HG03139 (cell line): ENCODE data around the gene CTU1.

Experiments used
- ATAC-seq: cut with Tn5 transposase; IDR thresholded peaks from one replicate; pipeline ENCODE4 v1.9.1; 2021; ENCODE audit not compliant: unreplicated experiment

The CTU1 gene

DNA sequence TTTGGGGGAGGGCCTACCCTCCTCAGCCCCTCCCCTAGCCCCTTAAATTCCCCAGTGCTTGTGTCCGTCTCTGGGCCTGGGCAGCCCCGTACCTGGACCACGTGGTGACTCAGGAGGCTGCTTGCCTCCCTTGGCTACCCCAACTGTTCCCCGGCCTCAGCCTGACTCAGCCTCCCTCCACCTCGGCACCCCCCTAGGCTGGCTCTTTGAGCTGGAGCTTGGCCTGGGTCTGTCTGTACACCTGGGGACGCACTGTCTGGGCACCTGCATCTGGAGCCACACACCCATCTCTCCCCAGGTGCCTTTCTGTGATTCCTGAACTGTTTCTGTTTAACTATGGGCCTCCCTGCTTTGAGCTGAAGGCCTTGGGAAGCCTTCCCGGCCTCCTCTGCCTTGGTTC, 23.7 kb downstream of the CTU1 start:
- no peak for ATAC-seq

DNA sequence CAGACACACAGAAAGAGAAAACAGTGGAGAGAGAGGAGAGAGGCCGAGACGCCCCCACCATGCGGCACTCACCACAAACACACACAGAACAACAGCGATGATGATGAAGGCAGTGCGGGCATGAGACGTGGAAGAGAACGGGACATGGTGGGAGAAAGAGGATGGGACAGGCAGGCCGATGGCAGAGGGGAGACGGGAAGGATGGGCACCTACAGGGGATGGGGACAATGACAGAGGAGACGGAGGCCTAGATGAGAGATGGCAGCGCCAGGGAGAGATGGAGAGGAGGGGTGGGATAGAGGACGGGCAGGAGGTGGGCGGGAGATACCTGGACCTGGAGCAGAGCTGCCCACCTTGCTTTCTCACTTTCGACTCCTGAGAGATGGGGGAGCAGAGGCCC, 24.4 kb downstream of the CTU1 start:
- no peak for ATAC-seq

DNA sequence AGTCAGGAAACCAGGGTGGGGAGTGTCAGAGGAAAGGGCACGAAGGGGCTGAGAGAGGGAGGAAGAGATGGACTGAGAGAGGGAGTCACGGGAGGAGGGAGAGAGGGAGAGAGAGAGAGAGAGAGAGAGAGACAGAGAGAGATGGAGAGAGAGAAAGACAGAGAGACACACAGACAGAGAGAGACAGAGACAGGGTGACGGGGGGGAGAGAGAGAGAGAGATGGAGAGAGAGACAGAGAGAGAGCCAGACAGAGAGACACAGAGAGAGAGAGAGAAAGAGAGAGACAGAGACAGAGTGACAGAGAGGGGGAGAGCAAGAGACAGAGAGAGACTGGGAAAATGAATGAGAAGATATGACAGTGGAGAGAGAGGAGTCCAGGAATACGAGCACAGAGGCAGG, 25.0 kb downstream of the CTU1 start:
- no peak for ATAC-seq

DNA sequence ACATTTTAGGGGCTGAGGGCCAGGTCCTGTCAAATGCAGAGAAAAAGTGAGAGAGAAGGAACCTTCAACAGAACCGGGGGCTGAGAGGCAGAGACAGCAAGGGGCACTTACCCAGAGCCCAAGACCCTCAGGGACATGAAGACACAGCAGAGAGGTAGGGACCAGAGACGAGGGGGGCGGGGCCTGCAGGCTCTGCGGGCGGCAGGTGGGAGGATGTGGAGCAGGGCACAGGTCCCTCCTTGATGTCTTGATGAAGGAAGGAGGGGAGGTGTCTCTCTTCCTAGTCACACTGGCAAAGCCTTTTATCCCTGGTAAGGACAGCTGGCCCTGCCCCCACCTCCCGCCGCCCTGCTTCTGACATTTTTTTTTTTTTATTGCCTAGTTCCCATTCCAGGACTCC, 25.6 kb downstream of the CTU1 start, which contains the start of gene KLK14:
Gene KLK14, minus strand, starts transcription at position 277 of the 400 bp plus-strand sequence. Its CDS starts 273 bp downstream, at position 4.
- no peak for ATAC-seq

DNA sequence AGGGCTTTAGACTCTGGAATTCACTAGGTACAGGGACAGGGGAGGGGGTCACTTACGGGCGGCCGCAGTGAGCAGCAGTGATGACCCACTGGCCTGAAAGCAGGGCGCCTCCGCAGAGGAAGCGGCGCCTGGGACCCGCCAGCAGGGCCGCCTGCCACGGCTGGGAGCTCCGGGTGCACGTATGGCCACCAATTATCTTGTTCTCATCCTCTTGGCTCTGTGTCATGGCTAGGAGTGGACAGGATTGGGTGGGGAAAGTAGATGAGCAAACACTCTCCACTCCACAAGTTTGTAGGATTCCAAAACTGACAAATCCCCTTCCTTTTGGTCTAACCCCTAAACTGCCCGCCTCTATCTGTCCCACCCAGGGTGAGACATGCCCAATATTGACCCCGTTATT, 26.7 kb downstream of the CTU1 start:
- ATAC-seq = no peak

DNA sequence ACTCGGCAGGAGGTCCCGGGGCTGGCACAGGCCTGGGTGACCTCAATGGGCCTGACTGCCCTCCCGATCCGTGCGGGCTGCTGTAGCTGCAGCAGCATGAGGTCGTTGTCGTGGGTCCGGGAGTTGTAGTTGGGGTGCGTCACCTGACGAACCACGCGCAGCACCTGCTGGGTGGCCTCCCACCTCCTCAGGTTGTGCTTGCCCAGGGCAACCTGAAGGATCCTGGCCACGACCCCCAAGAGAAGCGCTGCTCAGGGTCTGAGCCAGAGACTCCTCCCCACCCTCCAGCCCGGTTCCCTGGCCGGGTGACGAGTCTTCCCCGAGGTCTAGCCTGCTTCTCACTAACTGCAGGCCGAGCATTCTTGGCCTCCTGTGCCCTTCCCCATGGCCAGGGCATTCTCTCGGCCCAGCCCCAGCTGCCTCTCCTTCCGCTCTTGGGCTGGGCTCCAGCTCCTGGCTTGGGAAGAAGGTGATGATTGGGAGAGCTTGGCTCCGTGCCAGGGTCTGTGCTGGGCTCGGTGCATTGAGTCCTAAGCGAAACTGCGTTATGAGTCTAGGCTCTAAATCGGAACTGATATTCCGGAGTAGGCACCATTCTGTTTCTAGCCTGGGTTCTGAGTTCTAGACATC, 28.6 kb downstream of the CTU1 start:
- no peak for ATAC-seq

DNA sequence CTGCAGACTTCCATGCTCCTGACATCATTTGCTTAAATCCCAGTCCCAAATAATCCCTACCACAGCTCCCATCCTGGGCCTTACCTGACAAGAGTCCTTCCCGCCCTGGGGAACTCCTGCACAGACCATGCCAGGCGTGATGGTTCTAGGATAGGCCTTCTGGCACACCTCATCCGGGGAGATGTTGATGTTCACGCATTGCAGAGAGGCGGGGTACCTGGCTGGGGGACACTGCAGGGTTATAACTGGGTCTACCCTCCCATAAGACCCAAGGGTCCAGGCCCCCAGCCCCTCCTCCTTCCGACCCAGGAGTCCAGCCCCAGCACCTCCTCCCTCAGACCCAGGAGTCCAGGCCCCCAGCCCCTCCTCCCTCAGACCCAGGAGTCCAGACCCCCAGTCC, 29.5 kb downstream of the CTU1 start:
- no peak for ATAC-seq

DNA sequence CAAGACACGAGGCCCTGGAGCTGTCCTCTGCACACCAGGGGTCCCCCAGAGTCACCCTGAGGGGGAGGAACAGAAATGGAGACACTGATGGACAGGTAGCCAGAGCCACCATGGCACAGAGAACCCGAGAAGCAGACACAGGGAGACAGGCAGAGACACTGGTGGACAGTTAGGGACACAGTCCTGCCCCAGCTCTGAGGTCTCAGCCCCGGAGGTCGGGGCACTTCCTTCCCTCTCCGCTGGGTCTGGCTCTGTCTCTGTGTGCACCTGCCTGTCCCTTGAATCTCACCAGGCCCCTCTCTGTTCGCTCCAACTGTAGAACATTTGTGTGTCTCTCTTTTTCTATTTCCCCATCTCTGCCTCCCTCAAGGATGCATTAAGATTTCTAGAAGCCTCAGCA, 30.1 kb downstream of the CTU1 start:
- ATAC-seq = no peak

DNA sequence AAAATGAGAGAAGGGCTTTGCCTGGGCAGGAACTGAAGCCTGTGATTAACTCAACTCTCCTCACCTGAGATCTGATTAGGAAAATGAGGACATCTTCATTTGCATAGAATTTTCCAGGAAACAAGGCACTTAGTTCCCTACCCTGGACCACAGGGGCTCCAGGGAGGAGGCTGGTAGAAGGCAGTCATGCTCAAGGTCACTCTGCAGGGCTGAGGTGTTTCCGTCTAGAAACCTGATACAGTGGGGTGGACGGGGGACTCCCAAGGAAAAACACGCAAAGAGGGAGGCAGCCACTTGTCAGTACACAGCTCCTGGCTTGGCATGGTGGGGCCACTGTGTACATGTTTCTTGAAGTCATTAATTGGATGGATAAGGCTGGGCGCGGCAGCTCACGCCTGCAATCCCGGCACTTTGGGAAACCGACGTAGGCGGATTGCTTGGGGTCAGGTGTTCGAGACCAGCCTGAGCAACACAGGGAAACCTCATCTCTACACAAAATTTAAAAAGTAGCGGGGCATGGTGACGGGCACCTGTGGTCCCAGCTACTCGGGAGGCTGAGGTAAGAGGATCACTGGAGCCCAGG, 31.5 kb downstream of the CTU1 start:
- ATAC-seq = no peak

DNA sequence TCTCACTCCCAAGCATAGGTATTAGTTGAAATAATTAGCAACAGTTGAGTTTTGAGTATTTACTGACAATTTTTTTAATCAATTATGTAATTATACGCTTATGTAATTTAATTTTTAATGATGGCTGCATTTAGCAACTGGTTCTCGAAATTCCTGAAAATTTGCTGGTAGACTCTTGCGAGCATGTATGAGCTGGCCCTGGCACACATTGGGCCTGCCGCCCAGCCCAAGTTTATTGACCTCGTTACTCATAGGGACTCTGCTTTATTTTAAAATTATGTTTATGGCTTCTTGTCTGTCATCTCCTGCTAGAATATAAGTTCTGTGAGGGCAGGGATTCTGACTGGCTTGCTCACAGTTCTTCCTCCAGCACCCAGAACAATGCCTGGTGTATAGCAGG, 32.2 kb downstream of the CTU1 start:
- no peak for ATAC-seq

DNA sequence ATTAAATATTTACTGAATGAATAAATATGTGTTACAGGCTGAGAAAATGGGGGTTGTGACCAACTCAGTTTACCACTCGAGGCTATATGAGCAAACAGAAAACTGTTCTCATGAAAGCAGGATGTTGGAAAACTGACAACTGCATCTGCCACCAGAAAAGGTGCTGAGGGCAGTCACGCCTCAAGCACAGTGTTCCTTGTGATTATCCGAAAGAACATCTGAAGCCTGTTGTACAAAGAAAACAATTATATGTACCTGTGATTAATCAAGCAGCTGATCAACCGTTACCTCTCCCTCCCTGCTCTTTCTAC, 37.2 kb downstream of the CTU1 start:
- ATAC-seq = no peak

DNA sequence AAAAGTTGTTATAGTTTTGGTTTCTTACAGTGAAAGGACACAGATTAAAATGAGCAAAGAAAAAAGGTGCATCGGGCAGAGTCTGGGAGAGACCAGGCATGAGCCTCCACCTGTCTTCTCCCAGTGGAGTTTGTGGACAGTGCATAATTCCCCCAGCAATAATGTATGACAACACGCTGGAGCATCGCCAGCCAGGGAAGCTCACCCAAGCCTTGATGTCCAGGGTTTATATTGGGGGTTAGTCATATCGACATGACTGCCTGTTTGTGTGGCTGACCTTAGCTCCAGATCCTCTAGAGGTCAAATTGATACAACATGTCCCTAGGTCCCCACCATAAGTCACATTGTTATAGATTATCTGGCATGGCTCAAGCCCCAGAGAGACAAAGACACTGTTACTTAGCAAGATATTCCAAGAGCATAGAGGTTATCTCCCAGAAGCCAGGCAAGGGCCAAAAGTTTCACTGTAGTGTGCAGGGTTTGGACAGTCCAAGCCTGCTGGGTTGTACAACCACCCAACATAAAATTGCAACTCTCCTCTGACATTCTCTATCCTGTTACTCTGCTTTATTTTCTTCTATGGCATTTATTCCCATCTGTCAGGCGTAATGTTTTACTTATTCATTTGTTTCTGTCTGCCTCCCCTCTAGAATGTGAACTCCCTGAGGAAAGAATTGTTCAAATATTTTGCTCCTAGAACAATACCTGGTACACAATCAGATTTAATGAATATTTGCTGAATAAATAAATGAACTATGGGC, 37.7 kb downstream of the CTU1 start:
- no peak for ATAC-seq

DNA sequence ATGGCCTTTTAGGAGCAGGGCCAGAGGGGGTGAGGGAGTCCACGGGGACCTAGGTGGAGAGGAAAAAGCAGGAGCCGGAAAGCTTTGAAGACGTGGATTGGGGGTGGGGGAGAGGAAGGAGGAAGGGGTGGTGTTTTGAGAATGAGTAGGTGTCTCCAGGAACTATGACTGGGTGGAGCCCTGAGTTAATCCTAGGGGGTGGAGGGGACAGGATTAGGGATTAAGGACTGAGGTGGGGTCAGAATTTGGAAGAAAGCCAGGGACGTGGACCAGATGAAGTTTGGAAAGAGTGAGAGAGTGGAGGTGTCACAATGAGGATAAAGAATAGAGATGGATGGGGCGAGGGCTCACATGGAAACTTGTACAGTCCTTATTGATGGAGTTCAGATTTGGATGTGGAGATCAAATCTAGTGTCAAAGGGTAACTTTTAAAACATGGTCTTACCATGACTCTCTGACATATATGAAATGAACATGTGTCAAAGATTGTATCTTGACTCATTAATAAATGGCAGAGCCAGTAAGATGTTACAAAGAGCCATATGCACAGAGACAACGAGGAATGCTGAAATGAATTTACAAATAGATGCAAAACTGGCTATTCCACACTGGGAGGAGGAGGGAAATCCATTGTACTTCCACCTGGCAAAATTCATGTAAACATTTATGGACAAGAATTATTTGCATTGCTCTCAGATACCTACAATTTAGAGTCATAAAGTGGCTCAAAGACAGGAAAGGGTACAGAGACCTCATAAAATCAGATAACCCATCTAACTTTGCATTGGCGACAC, 41.6 kb downstream of the CTU1 start:
- ATAC-seq = no peak

DNA sequence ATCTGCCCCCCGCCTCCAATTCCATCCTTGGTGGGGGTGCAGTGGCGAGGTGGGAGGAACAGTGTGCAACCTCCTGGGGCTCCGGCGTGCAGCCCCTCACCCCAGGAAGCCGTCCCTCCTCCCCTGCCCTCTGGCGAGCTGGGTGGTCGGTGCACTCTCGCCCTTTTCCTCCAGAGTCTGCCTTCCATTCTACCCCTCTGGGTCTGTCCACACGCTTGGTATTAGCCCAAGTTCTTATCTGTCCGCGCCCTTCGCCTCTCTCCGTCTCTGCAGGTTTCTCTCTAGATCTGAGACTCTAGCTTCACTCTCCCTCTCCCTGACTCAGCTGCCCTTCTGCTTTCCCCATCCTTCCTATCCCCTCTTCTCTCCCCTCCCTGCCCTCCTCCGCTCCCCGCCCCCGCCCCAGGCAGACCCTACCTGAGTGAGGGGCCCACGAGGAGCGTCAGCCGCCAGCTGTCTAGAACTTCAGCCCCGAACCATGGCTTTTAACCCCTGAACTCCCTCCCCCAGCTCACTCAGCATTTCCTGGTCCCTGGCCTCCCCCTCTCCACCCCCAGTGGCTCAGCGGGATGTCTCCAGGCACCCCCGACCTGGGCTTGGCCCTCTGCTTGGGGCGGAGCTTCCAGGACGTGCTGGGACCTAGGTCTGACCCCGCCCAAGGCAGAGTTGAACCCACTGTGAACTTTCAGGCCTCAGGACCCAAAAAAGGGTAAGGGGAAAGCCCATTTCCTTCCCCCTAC, 42.8 kb downstream of the CTU1 start:
- no peak for ATAC-seq

DNA sequence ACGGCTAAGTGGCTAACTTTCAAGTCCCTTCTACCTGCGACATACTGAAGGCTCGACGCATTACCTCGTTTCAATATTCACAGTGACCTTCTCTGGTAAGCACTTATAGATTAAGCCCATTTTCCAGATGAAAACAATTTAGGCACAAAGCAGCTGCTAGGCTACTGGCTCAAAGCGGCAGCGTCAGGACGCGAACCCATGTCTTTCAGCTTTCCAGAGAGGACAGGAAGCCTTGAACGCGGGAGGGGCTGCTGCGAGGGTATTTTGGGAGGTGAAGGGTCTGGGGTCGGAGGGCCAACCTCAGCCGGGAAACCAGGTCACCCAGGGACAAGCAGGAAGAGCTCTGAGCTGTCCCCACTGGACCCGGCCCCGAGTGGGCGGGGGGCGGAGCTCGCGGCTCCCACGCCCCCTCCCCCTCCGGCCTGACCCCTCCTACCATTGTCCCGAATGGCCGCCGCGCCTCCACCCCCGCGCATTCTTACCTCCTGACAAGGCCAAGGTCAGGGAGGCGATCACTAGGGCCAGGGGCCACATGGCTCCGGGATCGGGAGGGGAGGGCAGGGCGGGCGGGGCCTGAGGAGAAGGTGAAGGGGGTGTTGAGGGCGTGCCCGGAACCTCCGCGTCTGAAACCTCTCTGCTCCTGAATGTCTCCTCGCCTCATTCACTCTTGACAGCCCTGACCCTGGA, 43.5 kb downstream of the CTU1 start, which contains the start of gene KLK13:
Gene KLK13, minus strand, starts transcription at position 559 of the 687 bp plus-strand sequence. Its CDS starts 25 bp downstream, at position 534.
- ATAC-seq = no peak

DNA sequence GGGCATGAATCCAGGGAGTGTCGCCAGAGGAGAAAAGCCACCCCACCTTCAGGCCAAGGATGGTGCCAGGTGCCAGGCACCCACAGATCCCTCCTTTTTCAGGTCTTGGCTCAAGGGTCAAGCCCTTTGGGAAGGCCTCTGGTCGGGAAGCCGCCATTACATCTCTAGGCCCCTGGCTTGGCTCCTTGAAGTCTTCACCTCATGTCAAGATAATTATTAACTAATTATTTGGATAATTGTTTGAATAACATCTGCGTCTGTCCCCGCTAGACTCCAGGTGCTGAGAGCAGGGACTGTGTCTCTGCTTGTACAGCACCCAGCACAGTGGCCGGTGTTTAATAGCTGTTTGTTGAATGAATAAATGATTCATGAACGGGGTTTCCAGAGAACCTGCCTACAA, 44.5 kb downstream of the CTU1 start:
- no peak for ATAC-seq

DNA sequence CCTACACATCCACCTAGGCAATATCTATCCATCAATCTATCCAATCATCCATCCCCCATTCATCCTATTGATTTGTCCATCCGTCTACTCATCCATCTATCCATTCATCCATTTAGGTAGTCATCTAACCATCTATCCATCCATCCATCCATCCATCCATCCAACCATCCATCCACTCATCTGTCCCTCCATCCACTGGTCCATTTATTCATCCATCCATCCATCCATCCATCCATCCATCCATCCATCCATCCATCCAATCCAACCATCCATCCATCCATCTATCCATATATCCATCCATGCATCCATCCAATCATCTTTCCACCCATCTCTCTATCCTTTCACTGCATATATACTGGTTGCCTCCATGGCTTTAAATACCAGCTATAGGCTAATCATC, 47.2 kb downstream of the CTU1 start:
- no peak for ATAC-seq

DNA sequence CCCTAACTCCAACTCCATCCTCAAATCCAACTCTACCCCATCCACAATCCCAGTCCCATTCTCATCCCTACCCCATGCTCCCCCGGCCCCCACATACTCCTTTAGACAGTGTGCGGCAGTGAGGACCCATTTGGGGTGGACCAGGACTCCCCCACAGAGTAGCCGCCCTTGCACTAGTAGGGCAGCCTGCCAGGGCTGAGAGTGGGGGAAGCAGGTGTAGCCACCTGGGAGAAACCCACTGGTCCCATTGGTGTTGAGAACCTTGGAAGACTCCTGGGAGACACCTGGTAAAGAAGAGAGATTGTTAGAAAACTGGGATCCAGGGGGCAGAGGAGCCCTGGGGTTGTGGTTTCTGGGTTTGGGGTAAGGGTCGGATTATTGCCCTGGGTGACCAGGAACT, 47.9 kb downstream of the CTU1 start:
- ATAC-seq = no peak

DNA sequence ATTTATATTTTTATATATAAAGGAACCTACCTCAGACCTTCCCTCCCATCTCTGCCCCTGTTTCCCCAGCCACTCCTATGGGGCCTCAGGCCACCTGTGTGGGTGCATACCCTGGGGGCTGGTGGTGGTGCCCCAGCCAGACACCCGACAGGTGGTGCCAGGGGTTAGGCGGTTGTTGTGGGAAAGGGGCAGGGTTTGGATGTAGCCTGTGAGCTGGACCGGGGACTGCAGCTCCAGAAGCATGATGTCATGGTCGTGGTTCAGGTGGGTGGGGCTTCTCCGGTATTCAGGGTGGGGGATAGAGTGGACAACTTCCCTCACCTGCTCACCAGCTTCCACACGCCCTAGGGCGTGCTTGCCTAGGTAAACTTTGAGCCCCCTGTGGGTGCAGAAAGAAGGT, 48.5 kb downstream of the CTU1 start:
- ATAC-seq = no peak

DNA sequence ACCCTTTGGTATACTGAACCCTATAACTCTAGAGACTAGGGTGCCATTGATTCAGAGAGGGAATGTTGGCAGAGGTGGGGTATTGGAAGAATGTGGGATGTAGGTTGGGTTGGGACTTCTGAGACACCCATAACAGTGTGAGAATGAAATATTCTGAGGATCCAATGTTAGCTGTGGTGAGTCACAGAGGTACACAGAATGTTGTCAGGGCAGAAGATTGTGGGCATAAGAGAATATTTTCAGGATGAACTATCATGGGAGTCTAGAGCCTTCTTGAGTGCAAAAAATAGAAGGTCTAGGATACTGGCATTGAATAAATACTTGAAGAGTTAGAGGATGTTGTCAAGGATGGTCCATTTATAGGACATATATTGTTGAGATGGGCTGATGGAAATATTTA, 52.3 kb downstream of the CTU1 start:
- no peak for ATAC-seq
